Esophagus muscularis mucosa (tissue), 4 donors: ENCODE results near the gene NCOA6. TPM values are rescaled to one million over a fixed set of nuclear protein-coding genes. Genes with fewer than 3 reads are reported as not detected.

ENCODE experiments used
- DNase-seq: peaks from one replicate; pipeline ENCODE4 v3.0.0-alpha.2; 2017; ENCODE audit errors: extremely low spot score
- H3K27ac ChIP-seq, 4 donors: fragments of 200-600 bp; sonication (generic); replicated peaks in 1 of 4; 1 replicate in 3 of 4; 2 replicates in 1 of 4; pipeline ENCODE4 v1.5.1; 2016 to 2019; ENCODE audit warnings: mild to moderate bottlenecking in 1 of 4
- H3K27me3 ChIP-seq, 4 donors: fragments of 200-600 bp; sonication (generic); one replicate each; pipeline versions ENCODE4 v1.5.1 to v1.6.0; 2016 to 2019
- H3K36me3 ChIP-seq, 4 donors: fragments of 200-600 bp; sonication (generic); one replicate each; pipeline ENCODE4 v1.5.1; 2016 to 2019
- H3K4me1 ChIP-seq, 4 donors: fragments of 200-600 bp; sonication (generic); one replicate each; pipeline ENCODE4 v1.5.1; 2016 to 2019
- H3K4me3 ChIP-seq, 4 donors: fragments of 200-600 bp; sonication (generic); 1 replicate in 2 of 4; 2 replicates in 2 of 4; pipeline ENCODE4 v1.5.1; 2016 to 2019; ENCODE audit warnings: mild to moderate bottlenecking in 4 of 4, moderate library complexity in 1 of 4
- H3K9me3 ChIP-seq, 4 donors: fragments of 200-600 bp; sonication (generic); 1 replicate in 3 of 4; 2 replicates in 1 of 4; pipeline ENCODE4 v1.5.1; 2016 to 2019
- CTCF ChIP-seq, 3 experiments: fragments of 200-600 bp in 2 of 3; fragments of 450-650 bp in 1 of 3; sonication (generic) in 2 of 3; IDR thresholded peaks; one replicate each; pipeline ENCODE4 v1.5.1; 2017 to 2019; ENCODE audit warnings: antibody characterized with exemption in 3 of 3, mild to moderate bottlenecking in 2 of 3, moderate library complexity in 1 of 3
- EP300 ChIP-seq: sonication (generic); formaldehyde crosslinking; IDR thresholded peaks from one replicate; pipeline ENCODE4 v1.6.1; 2017; ENCODE audit warnings: antibody characterized with exemption
- POLR2A ChIP-seq: fragments of 450-650 bp; IDR thresholded peaks from one replicate; pipeline ENCODE4 v1.6.1; 2017; ENCODE audit warnings: antibody characterized with exemption, moderate library complexity, mild to moderate bottlenecking, low read depth
- POLR2AphosphoS5 ChIP-seq, 2 donors: sonication (generic); formaldehyde crosslinking; IDR thresholded peaks; one replicate each; pipeline ENCODE4 v1.6.1; 2017; ENCODE audit warnings: antibody characterized with exemption in 2 of 2
- WGBS: methylation state at CpG from one replicate; pipeline ENCODE4 v1.1.5; 2018; 5-methylcytosine and 5-hydroxymethylcytosine counted together
- intact Hi-C: fragments of 100-400 bp; cut with DNase I; formaldehyde crosslinking; loops from one replicate; pipeline ENCODE4 v1.15.1; 2023
- total RNA-seq, 4 donors: library from RNA; depleted of rRNA; stranded (reverse); fragments of >200 nt; gene quantifications; one replicate each; pipeline versions ENCODE4 v1.1.0 to v1.2.1, GENCODE V29; 2016

The NCOA6 gene
- total RNA-seq, 4 donors from 2014 or later, result 14.9 to 30.2 (median 23.3) TPM

DNA sequence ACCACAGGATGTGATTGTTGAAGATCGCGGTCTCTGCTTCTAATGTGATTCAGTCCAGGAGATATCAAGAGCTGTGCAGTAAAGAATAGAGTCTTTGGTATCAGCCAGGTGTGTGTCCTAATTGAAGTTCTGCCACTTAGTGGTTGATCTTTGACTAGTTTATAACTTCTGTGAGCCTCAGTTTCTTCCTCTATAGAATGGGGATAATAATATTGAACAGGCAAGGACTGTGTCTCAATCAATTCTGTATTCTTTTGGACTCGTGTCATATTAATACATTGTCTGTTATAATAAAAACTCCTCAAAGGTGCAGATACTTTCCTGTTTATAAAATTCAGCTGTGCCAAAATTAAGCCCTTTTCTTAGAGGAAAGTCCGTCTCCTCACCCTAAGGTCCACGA lies 23.1 kb upstream of the NCOA6 start:
- WGBS, result 94% methylated on average over 5 of the region's 5 CpGs
- Histone ChIP-seq H3K9me3 (no peaks in the 10 kb centered on the region), H3K4me3 (no peak overlapping the region), H3K4me1 (no peaks in the 10 kb centered on the region), H3K36me3 (peaks cover 25 to 74% (median 54%) of the 10 kb centered on the region in 4 donors), H3K27me3 (no peaks in the 10 kb centered on the region), H3K27ac (no peak overlapping the region)
- TF ChIP-seq POLR2A (no peak), POLR2AphosphoS5 (IDR thresholded peaks at IDR 0.05) (no peak), EP300 (no peak), CTCF (IDR thresholded peaks at IDR 0.05) (no peak)
- DNase-seq, result no peak
- intact Hi-C loops, result loop anchor here (10.0 kb wide), 1 partner anchor 64 kb away; no protein-coding TSS in a partner anchor

- TF ChIP-seq CTCF (IDR thresholded peaks at IDR 0.05) (no peak), POLR2A (no peak), EP300 (no peak), POLR2AphosphoS5 (IDR thresholded peaks at IDR 0.05) (no peak)
- WGBS, result 91% methylated on average over 2 of the region's 2 CpGs
These were observed 18.0 kb upstream of the NCOA6 start for GRCh38 chr20:34843421-34843820.

GRCh38 chr20:34842143-34842542 lies 16.7 kb upstream of the NCOA6 start:
- TF ChIP-seq POLR2AphosphoS5 (IDR thresholded peaks at IDR 0.05) (no peak), CTCF (IDR thresholded peaks at IDR 0.05) (no peak), POLR2A (no peak), EP300 (no peak)
- no peaks in the 10 kb centered on the region for H3K4me1 ChIP-seq
- H3K9me3 ChIP-seq, result no peaks in the 10 kb centered on the region
- H3K4me3 ChIP-seq, result no peak overlapping the region
- DNase-seq, result no peak
- intact Hi-C loops, result loop anchor here (10.0 kb wide), 1 partner anchor 57 kb away; no protein-coding TSS in a partner anchor
- peaks cover 0 to 14% (median 3%) of the 10 kb centered on the region in 4 donors for H3K36me3 ChIP-seq
- H3K27ac ChIP-seq, result no peak overlapping the region
- H3K27me3 ChIP-seq, result no peaks in the 10 kb centered on the region
- 77% methylated on average over 2 of the region's 2 CpGs for WGBS

More at GRCh38 chr20:34843421-34843820, 18.0 kb upstream of the NCOA6 start:
- no peak overlapping the region for H3K27ac ChIP-seq
- H3K4me1 ChIP-seq, result no peaks in the 10 kb centered on the region
- H3K4me3 ChIP-seq, result no peak overlapping the region
- peaks cover under 1 to 23% (median 8%) of the 10 kb centered on the region in 4 donors for H3K36me3 ChIP-seq
- DNase-seq, result no peak
- H3K9me3 ChIP-seq, result no peaks in the 10 kb centered on the region
- intact Hi-C loops, result loop anchor here (10.0 kb wide), 1 partner anchor 59 kb away; no protein-coding TSS in a partner anchor
- no peaks in the 10 kb centered on the region for H3K27me3 ChIP-seq

DNA sequence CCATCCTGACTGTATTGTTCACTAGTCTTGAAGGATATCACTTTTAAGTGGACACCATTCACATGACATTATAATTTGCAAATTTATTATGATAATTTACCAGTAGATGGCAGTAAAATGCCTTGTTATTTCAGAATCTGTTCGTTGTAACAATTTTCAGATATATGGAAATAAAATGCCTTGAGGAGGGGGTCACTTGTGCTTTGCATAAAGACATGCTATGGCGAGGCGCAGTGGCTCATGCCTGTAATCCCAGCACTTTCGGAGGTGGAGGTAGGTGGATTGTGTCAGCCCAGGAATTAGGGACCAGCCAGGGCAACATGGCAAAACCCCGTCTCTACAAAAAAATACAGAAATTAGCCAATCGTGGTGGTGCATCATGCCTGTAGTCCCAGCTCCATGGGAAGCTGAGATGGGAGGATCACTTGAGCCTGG lies 9.0 kb upstream of the NCOA6 start:
- WGBS, result 29% methylated on average over 6 of the region's 6 CpGs
- Histone ChIP-seq H3K4me1 (peaks cover 0 to 5% (median 0%) of the 10 kb centered on the region in 4 donors), H3K36me3 (no peaks in the 10 kb centered on the region), H3K27ac (no peak overlapping the region), H3K27me3 (no peaks in the 10 kb centered on the region), H3K4me3 (no peak overlapping the region), H3K9me3 (no peaks in the 10 kb centered on the region)
- DNase-seq, result no peak
- TF ChIP-seq CTCF (IDR thresholded peaks at IDR 0.05) (peak; percentile 33 to 52 (median 49)), EP300 (no peak)
- intact Hi-C loops, result loop anchor here (5.0 kb wide), 1 partner anchor 38 kb away; the partner anchor contains the start of gene GGT7

- no peak for DNase-seq
- TF ChIP-seq POLR2A, result no peak
- TF ChIP-seq EP300, result no peak
- no peak for TF ChIP-seq CTCF (IDR thresholded peaks at IDR 0.05)
- TF ChIP-seq POLR2AphosphoS5 (IDR thresholded peaks at IDR 0.05), result no peak
- Histone ChIP-seq H3K36me3 (no peaks in the 10 kb centered on the region), H3K27ac (no peak overlapping the region), H3K4me1 (peaks cover 0 to 5% (median 0%) of the 10 kb centered on the region in 4 donors), H3K9me3 (no peaks in the 10 kb centered on the region), H3K4me3 (no peak overlapping the region), H3K27me3 (no peaks in the 10 kb centered on the region)
- WGBS, result 78% methylated on average over 5 of the region's 5 CpGs
- intact Hi-C loops, result loop anchor here (5.0 kb wide), 1 partner anchor 40 kb away; the partner anchor contains the start of gene GGT7
These were observed 6.5 kb upstream of the NCOA6 start for GRCh38 chr20:34831936-34832335.
